ENCODE data around the gene MASP2. TPM values are rescaled to one million over a fixed set of nuclear protein-coding genes. Genes with fewer than 3 reads are reported as not detected.
"Not testable (repeated sequence)": the region's sequence is repeated elsewhere in the genome, so short reads cannot be mapped to it uniquely, and the experiment has no call there.

The MASP2 gene
- total RNA-seq, 1 donor from 2014 or later: not detected

DNA sequence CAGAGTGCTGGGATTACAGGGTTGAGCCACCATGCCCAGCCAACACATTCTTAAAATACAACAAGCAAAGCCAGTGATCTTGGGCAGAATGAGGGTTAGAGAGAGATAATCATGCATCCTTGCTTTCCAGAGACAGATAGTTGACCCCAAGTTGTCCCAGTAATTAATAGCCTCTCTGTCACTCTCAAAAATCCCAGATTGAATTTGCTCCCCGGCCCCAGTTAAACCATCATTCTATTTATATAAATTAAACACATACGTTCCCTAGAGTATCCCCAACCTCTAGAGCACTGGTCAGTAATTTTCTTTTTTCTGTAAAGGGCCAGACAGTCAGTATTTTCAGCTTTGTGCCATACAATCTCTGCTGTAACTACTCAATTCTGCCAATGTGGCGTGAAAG is 50.9 kb downstream of the MASP2 start:
- intact Hi-C loops (cut with micrococcal nuclease): no loop called here
- peaks cover 2% of the 10 kb centered on the region for H3K4me1 Mint-ChIP-seq
- POLR2A ChIA-PET: no interaction called here
- peaks cover 8% of the 10 kb centered on the region for H3K9me3 Mint-ChIP-seq
- no peaks in the 10 kb centered on the region for H3K27me3 Mint-ChIP-seq
- CTCF ChIA-PET: no interaction called here
- DNase-seq (no peak), ATAC-seq (ENCODE audit: low read depth) (no peak)
- H3K4me3 Mint-ChIP-seq: no peak overlapping the region
- H3K27ac Mint-ChIP-seq: no peak overlapping the region
- TF ChIP-seq, protein P1, sequence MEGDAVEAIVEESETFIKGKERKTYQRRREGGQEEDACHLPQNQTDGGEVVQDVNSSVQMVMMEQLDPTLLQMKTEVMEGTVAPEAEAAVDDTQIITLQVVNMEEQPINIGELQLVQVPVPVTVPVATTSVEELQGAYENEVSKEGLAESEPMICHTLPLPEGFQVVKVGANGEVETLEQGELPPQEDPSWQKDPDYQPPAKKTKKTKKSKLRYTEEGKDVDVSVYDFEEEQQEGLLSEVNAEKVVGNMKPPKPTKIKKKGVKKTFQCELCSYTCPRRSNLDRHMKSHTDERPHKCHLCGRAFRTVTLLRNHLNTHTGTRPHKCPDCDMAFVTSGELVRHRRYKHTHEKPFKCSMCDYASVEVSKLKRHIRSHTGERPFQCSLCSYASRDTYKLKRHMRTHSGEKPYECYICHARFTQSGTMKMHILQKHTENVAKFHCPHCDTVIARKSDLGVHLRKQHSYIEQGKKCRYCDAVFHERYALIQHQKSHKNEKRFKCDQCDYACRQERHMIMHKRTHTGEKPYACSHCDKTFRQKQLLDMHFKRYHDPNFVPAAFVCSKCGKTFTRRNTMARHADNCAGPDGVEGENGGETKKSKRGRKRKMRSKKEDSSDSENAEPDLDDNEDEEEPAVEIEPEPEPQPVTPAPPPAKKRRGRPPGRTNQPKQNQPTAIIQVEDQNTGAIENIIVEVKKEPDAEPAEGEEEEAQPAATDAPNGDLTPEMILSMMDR (IDR thresholded peaks at IDR 0.05): no peak
- H3K36me3 Mint-ChIP-seq (ENCODE audit: low read depth): peaks cover 5% of the 10 kb centered on the region

DNA sequence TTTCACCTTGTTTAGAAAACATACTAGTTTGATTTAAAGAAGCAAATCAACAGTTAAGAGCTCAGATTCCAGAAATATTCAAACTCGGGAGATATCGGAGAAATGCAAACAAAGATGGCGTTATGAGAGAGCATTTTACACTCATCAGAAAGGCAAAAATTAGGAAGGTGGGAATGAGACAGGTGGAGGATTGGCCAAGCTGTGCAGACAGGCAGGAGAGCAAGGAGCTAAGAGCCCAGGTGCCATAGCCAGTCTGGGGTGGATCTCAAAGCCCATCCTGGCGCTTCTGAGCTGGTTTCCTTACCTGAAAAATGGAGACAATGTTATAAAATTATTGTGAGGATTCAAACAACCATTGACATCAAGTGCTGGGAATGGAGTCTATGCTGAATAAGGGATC is 54.2 kb downstream of the MASP2 start:
- Mint-ChIP-seq H3K4me3 (no peak overlapping the region), H3K9me3 (no peaks in the 10 kb centered on the region), H3K36me3 (ENCODE audit: low read depth) (no peaks in the 10 kb centered on the region), H3K27ac (no peak overlapping the region), H3K27me3 (no peaks in the 10 kb centered on the region), H3K4me1 (peaks cover 2% of the 10 kb centered on the region)
- ATAC-seq (ENCODE audit: low read depth): no peak
- DNase-seq: no peak
- intact Hi-C loops (cut with micrococcal nuclease): no loop called here
- TF ChIP-seq, protein P1 (IDR thresholded peaks at IDR 0.05): no peak
- CTCF ChIA-PET: interaction anchor here (0.8 kb wide), 1 partner anchor 45 kb away, joined by 3 read pairs; no protein-coding TSS in a partner anchor
- POLR2A ChIA-PET: no interaction called here

DNA sequence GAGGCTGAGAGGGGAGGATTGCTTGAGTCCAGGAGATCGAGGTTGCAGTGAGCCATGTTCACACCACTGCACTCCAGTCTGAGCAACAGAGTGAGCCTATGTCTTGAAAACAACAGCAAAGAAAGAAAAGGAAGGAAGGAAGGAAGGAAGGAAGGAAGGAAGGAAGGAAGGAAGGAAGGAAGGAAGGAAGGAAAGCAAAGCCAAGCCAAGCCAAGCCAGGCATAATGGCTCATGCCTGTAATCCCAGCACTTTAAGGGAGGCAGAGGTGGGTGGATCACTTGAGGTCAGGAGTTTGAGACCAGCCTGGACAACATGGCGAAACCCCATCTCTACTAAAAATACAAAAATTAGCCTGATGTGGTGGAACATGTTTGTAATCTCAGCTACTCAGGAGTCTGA is 55.0 kb downstream of the MASP2 start:
- H3K27ac Mint-ChIP-seq; ATAC-seq (ENCODE audit: low read depth); H3K36me3 Mint-ChIP-seq (ENCODE audit: low read depth); POLR2A ChIA-PET; H3K27me3 Mint-ChIP-seq; H3K4me3 Mint-ChIP-seq; DNase-seq; CTCF ChIA-PET; intact Hi-C loops (cut with micrococcal nuclease); H3K4me1 Mint-ChIP-seq; H3K9me3 Mint-ChIP-seq: not testable (repeated sequence)

DNA sequence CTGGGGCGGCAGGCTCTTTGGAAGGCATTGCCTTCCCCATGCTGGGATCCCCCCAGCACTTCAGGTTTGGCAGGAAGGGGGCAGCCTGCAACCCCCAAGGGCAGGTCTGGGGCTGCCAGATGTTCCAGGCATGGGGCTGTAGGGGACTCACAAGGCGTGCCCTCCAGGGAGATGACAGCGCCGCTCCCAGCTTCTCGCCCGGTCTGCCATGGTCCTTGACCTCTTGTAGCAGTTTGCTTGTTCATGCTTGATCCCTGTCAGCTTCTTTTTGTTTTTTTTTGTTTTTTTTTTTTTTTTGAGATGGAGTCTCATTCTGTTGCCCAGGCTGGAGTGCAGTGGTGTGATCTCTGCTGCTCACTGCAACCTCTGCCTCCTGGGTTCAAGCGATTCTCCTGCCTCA is 56.2 kb downstream of the MASP2 start:
- ChIA-PET CTCF (no interaction called here), POLR2A (no interaction called here)
- intact Hi-C loops (cut with micrococcal nuclease): no loop called here
- no peak overlapping the region for H3K27ac Mint-ChIP-seq
- no peak for ATAC-seq (ENCODE audit: low read depth)
- H3K9me3 Mint-ChIP-seq: no peaks in the 10 kb centered on the region
- H3K36me3 Mint-ChIP-seq (ENCODE audit: low read depth): no peaks in the 10 kb centered on the region
- H3K4me3 Mint-ChIP-seq: no peak overlapping the region
- no peaks in the 10 kb centered on the region for H3K27me3 Mint-ChIP-seq
- TF ChIP-seq, protein P1 (IDR thresholded peaks at IDR 0.05): no peak
- peaks cover 9% of the 10 kb centered on the region for H3K4me1 Mint-ChIP-seq
- no peak for DNase-seq

DNA sequence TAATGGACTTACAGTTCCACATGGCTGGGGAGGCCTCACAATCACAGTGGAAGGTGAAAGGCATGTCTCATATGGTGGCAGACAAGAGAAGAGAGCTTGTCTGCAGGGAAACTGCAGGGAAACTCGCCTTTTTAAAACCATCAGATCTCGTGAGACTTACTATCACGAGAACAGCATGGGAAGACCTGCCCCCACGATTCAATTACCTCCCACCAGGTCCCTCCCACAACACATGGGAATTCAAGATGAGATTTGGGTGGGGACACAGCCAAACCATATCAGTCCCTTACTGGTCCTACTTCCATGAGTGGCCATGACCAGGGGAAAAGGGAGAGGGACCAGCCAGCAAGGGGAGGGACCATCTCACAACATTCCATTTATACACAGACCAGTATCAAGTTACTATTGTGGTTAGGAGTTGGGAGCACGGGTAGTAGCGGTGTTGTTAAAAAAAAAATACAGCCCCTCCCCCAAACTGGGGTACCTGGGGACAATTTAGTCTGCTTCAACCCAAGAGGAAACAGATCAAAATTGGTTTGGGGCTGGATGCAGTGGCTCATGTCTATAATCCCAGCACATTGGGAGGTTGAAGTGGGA is 57.0 kb downstream of the MASP2 start:
- peaks cover 17% of the 10 kb centered on the region for H3K4me1 Mint-ChIP-seq
- ATAC-seq (ENCODE audit: low read depth); DNase-seq; H3K27me3 Mint-ChIP-seq; H3K36me3 Mint-ChIP-seq (ENCODE audit: low read depth); POLR2A ChIA-PET; H3K9me3 Mint-ChIP-seq; CTCF ChIA-PET; H3K27ac Mint-ChIP-seq; H3K4me3 Mint-ChIP-seq; intact Hi-C loops (cut with micrococcal nuclease): not testable (repeated sequence)

DNA sequence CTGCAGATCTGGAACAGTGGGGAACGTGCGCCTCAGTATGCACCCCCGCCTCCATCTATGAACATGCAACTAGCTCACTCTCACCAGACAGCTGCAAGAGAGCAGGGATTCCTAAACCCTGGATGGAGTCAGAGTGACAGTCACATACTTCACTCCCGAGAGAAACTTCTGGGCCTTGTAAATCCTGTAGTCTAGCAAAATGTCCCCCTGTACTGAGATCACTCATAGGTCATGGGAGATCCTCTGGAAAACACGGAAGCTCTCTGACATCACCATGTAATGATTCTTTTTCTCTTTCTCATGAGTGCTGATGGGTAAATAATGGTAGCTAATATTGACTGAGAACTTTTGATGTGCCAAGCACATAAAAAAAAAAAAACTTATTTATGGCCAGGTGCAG is 57.9 kb downstream of the MASP2 start:
- no peaks in the 10 kb centered on the region for H3K36me3 Mint-ChIP-seq (ENCODE audit: low read depth)
- H3K4me1 Mint-ChIP-seq: peaks cover 17% of the 10 kb centered on the region

More for the DNA sequence above, 57.9 kb downstream of the MASP2 start:
- ChIA-PET CTCF (no interaction called here), POLR2A (no interaction called here)
- no peak for ATAC-seq (ENCODE audit: low read depth)
- no peaks in the 10 kb centered on the region for H3K27me3 Mint-ChIP-seq
- H3K4me3 Mint-ChIP-seq: no peak overlapping the region
- no peak overlapping the region for H3K27ac Mint-ChIP-seq
- intact Hi-C loops (cut with micrococcal nuclease): no loop called here
- TF ChIP-seq, protein P1 (IDR thresholded peaks at IDR 0.05): no peak
- no peaks in the 10 kb centered on the region for H3K9me3 Mint-ChIP-seq
- no peak for DNase-seq

Data from activated B cell treated with CpG ODN at 0.5 μM for 24 hours (primary cell).